Measurements from ENCODE around the gene CCDC144A.
"Not testable (repeated sequence)": the region's sequence is repeated elsewhere in the genome, so short reads cannot be mapped to it uniquely, and the experiment has no call there.

DNA sequence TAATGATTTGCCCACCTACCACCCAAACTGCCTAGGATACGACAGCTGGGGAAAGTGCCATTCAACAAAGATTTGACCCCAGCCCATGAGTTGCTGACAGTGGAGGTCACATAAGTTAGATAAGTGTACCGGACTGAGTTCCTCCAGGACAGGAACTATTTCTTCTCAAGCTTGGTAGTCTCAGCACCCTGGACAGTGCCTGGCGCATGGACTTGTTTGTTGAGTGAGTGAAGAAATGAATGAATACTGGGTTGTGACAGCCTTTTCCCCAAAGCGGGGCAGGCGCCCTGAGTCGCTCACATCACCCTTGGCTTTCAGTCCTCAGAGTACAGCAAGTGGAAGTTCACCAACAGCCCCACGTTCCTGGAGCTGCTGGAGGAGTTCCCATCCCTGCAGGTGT is 122.1 kb downstream of the CCDC144A start:
- TF ChIP-seq FOXA1 (IDR thresholded peaks at IDR 0.05); BHLHE40 (IDR thresholded peaks at IDR 0.05; ENCODE audit: borderline replicate concordance); SUZ12 (IDR thresholded peaks at IDR 0.05); TARDBP (IDR thresholded peaks at IDR 0.05); CTBP1 (IDR thresholded peaks at IDR 0.05; ENCODE audit: borderline replicate concordance); NFRKB (IDR thresholded peaks at IDR 0.05); FOXK2 (IDR thresholded peaks at IDR 0.05); LEF1 (IDR thresholded peaks at IDR 0.05; ENCODE audit: borderline replicate concordance); ARNT (IDR thresholded peaks at IDR 0.05); FOXM1 (IDR thresholded peaks at IDR 0.05; ENCODE audit: borderline replicate concordance); ELF4 (IDR thresholded peaks at IDR 0.05); HDGF (IDR thresholded peaks at IDR 0.05; ENCODE audit: borderline replicate concordance); SP1 (IDR thresholded peaks at IDR 0.05): not testable (repeated sequence)
- TF ChIP-seq, protein P1, sequence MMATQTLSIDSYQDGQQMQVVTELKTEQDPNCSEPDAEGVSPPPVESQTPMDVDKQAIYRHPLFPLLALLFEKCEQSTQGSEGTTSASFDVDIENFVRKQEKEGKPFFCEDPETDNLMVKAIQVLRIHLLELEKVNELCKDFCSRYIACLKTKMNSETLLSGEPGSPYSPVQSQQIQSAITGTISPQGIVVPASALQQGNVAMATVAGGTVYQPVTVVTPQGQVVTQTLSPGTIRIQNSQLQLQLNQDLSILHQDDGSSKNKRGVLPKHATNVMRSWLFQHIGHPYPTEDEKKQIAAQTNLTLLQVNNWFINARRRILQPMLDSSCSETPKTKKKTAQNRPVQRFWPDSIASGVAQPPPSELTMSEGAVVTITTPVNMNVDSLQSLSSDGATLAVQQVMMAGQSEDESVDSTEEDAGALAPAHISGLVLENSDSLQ (IDR thresholded peaks at IDR 0.05), result not testable (repeated sequence)
